AG08395 (cell line): ENCODE results near the gene PLCL1.

Experiments used
- DNase-seq: peaks from one replicate; pipeline ENCODE4 v3.0.0; 2012; ENCODE audit warnings: mixed read lengths, low spot score

Gene PLCL1

DNA sequence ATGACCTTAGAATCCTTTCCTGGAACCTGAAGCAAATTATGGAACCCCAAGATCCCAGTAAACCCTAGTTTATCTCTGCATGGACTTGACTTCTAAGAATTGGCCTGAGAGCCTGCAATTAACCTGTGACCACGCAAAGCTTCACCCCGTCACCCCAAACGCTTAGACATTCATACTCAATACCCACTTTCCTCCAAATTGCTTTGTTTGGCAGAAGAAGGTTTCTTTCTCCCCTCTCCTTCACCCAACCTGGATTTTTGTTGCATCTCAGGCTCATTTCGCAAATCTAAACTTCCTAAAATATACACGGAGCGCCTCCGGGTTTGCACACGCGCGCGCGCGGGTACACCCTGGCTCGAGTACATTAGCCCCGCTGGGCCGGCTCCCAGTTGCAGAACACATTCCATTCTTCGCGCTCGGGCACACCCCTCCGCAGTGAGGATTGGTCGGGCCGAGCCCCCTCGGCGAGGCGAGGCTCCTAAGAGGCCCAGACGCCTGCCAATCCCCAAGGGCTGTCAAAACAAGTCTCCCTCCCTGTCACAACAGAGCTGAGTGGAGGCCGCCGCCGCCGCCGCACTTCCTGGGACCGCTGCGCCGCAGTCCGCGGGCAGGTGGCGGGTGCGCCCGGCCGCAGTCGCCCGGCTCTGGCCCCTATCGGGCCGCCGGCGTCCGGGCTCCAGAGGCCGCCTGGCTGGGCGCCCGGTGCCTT lies at the start of gene PLCL1:
Gene PLCL1, plus strand, starts transcription at position 545 of the 709 bp plus-strand sequence.
- DNase-seq = peak; percentile 95

DNA sequence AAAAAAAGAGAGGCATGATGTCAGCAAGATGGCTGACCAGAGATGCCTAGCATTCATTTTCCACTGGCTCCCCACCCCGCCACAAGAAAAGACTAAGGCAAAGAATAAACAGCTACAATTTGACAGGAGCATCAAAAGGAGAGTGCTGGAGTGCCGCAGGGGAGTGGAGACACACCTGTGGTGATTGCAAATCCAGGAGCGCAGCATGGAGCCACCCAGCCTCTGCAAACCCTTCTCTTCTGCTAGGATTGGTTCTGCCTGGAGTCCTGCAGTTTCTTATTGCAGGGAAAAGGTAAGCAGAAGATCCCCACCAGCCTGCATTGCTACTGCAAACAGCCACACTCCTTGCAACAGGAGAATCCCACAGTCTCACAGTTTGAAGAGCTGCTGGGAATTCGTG lies 45.4 kb upstream of the PLCL1 start:
- DNase-seq = no peak

DNA sequence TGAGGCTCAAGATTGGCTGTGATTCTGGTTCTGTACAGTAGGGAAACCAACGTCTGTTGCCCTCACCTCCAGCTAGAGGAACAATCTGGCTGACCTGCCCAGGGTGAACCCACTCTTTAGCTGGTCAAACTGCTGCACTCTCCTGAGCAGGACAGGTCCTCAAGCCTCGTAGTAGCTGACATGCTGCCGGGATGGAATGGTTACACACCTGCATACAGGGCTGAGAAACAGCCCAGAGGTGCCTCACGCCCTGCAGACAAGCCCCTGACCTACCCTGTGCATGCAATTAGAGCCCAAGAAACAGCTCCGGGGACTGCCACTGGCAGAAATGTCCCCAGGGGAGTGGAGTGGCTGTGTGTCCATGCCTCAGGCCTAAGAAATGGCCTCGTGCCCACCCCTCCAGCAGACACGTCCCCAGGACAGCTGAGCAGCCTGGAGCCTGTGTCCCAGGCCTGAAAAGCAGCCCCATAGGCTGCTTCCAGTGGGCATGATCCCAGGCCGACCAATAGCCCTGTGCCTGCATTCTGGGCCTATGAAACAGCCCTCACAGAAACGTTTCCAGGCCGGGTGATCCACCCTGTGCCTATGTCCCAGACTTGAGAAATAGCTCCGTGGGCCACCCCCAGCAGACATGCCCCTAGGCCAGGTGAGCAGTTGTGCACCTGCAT lies 44.6 kb upstream of the PLCL1 start:
- no peak for DNase-seq

DNA sequence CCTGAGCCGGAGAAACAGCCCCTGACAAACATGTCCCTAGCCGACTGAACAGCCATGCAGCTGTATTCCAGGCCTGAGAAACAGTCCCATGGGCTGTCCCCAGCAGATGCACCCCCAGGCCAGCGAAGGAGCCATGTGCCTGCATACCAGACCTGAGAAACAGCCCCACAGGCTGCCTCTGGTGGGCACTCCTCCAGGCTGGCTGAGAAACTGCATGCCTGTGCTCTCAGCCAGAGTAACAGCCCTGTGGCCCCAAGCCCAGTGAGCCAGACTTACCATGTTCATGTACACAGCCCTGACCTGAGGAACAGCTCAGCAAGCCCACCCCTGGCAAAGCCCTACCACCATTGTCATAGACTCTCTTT lies 44.1 kb upstream of the PLCL1 start:
- DNase-seq = no peak

DNA sequence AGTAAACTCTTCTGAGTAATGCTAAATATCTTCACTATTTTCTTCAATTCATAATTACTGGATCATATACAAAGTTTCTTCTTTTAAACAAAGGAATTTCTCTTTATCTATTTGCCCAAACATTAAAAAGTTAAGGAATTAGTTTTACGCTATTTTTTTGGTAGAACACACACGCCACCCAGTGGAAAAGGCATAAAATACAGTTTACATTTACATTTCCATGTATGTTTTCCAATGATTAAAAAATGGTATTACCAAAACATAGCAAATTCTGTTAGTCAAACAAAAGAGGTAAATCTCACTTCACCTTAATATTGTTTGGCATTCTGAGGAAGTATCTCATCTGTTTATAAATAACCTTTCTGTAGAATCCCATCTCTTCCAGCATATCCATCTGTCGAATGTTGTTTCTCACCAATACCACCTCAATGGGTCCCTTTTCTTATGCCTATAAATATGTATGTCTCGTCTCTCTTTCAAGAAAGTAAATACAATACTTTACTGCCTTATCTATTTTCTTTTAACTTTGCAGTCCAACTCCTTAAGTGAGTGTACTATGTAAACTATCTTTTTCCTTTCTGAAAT lies 26.5 kb upstream of the PLCL1 start:
- DNase-seq = peak; percentile 54

DNA sequence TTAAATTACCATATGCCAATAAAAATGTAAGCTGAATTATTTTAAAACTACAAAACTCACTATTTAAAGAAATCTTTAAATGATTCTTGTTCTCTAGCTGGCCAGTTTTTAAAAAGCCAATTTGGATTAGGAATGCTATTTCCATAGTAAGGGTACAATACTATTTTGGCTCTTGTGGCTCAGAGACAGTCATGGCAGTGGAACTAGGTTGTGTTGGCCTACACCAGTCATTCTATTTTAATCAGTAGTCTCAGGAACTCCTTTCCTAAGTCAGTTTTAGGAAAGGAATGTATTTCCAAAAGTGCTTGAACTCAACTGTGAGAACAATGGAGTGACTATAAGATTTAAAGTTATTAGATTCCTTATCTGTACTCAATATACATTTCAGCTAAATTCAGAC lies 25.1 kb upstream of the PLCL1 start:
- DNase-seq = no peak

DNA sequence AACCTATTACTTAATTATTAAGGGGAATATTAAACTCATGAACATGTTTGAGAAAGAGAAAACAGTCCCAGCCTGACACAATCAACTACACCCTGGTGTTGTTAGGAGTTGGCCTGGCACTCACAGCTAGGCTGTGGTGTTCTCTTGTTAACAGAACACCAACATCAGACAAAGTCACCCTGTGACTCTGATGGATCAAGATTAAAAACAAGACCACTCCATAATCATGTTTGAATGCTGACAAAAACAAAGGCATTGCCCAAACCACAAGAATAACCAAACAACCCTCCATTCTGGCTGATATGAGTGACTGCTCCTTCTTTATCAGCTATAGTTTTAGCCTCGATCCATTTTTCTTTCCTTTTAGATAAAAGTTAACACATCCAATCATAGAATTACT lies 22.3 kb upstream of the PLCL1 start:
- DNase-seq = no peak

DNA sequence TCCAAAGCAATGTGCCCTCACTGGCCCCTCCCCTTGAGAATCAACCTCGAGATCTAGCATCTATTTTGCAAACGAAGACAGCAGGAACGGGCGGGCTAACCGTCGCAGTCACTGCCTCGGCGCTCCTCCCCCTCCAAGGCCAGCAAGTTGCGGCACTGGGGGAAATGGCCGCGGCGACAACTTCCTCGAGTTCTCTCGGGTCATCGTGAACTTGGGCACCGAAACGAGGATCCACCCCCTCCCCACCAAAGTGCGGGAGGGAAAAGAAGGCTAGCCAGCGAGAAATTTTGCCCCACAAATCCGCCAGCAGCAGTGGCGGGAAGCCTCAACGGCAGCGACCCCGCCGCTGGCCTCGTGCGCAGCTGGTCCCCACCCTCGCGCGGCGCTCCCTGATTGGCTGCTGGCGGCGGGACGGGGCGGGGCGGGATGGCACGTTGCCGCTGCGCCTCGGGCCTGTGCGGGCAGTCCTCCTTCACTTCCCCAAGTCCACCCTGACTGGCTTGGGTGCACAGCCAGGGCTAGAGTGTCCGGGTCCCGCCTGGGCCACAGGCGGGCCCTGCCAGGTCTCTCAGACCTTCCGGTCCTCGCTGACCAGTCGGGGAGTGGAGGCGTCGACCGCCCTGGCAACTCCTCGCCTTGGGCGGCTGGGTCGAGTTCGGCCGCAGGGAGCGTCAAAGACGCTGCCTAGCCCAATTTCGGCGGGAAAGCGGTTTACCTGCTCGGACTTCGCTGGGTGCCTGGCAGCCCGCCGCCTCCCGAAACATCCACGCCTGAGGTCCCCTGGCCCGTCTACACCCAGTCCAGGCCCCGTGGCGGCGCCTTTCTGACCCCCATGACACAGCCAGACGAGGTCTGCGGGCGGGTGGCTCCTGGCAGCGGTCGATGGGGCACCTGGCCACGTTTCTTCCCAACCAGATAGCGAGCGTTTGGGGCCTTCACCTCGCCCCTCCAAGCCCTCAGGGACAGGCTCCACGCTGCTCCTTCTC lies 19.1 kb upstream of the PLCL1 start, which contains the start of gene BOLL:
Gene BOLL, minus strand, starts transcription at position 364 of the 986 bp plus-strand sequence. CDS start 3,469 bp downstream, outside the sequence.
- no peak for DNase-seq

DNA sequence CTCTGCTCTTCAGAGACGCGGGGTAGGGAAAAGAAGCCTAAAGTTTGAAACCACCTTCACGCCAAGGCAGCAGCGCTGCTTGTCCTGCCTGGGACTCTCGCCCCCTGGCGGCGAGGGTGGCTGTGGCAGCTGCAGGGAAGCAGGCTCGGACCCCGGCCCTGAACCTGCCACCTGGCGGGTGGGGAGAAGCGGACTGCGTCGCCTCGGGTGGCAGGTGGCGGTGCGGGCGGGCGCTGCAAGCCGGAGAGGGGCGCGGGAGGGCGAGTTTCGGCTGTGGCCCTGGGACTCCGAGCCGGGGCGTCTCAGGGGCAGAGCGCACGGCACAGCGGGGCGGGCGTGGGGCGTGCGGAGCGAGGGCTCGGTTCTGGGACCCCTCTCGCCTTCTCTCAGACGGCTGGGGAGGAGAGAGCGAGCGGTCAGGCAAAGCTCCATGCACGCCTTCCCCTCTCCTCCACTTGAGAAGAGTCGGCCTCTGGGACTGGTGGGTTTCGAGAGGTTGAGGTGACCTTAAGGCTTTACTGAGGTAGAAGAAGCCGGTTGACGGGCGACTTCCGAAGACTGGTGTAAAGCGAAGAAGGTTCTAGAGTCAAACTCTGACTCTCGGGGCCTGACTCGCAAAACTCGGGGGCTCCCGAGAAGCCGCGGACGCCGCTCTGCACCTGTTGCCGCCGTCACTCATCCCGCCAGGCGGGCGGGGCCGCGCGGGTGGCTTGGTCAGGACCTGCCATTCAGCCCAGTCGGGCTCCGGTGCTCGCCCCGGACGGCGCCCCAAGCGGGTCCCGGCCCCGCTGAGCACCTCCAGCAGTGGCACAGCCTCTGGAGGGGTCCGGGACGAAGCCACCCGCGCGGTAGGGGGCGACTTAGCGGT lies 18.1 kb upstream of the PLCL1 start:
- DNase-seq = no peak

DNA sequence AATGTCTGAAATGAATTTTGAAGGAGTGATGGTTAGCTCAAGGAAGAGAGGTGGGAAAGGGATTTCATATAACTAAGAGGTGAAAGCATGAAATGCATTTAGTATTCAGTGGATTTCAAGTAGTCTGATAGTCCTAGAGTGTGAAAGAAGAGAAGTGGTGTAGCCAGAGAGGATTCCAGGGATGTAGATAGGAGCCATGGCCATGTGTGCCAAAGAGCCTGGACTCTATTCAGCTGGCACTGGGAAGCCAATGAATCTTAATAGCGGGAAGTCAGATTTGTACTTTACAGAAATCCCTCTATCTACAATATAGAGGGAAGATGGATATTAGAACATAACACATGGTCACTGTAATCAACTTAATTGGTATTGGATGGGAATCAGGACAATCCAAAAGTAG lies 10.9 kb upstream of the PLCL1 start:
- no peak for DNase-seq

DNA sequence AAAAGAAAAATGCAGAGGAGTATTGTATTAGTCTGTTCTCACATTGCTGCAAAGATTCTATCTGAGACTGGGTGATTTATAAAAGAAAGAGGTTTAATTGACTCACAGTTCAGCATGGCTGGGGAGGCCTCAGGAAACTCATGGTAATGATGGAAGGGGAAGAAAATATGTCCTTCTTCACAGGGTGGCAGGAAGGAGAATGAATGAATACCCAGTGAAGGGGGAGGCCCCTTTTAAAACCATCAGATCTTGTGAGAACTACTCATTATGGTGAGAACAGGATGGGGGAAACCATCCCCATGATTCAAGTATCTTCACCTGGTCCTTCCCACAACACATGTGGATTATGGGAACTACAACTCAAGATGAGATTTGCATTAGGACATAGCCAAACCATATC lies 9.1 kb upstream of the PLCL1 start:
- no peak for DNase-seq

DNA sequence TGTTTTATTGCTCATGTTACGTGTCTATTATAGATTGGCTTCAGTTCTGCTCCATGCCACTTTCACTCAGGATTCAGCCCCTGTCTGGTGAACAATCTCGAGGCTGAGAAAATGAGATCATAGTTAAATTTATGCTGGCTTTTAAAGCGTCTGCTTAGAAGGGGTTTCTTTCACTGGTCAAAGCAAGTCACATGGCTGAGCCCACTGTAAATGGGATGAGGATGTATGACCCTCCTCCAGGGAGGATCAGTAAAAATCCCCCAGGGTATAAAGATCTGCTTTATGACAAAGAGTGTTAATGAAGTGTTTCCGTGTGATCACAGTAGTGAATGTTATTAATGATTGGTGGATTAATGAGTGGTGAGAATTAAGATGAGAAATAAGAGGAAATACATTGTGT lies 6.2 kb upstream of the PLCL1 start:
- DNase-seq = no peak

DNA sequence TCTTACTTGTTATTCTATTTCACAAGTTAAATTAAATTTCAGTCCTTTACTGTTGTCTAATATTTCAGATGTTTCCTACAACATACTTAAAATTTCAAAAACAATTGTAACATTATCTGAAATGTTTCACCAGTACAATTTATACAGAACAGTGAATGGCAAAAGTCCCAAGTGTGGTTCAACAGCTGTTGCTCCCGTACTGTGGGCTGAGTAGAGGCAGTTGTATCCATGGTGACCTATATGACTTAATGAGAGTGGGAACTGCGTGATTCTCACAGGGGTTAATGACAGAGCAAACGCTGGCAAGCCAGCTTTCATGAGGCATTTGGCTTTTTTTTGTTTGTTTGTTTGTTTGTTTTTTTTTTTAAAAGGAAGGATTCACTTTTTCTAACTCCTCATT lies 5.3 kb upstream of the PLCL1 start:
- DNase-seq = no peak

DNA sequence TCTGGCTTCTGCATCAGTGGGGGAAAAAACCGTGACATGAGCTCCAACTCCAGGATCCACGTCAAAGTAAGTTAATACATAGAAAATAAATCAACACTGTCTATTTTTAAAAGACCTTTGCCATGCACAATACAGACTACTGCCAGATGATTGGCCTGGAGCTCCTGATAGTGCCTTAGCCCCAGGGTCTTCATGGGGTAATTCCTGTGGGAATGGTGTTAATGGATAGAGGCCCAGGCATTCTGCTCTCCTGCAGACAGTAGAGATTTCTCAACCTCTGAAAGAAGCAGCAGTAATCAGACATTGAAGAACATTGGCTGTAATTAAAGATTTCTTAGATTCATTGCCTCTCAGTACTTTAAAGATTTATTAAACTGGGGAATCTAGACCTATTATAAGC lies 4.3 kb upstream of the PLCL1 start:
- DNase-seq = no peak

DNA sequence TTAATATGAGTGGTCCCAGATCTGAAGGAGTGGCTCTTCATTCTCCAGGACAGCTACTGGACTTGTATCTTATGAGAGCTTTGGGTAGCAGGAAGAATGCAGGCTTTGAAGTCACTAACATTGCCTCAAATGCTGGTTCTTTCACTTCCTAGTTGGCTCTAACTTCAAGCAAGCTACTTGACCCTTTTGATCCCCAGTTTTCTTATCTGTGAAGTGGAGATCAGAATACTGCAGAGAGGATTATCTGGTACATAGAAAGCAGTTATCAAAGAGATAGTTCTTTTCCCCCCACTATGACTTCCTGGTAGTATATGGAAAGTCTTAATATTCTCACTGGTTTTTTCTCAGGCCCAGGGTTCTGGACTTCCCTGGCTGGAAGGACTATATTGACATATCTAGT lies 3.4 kb upstream of the PLCL1 start:
- DNase-seq = no peak

DNA sequence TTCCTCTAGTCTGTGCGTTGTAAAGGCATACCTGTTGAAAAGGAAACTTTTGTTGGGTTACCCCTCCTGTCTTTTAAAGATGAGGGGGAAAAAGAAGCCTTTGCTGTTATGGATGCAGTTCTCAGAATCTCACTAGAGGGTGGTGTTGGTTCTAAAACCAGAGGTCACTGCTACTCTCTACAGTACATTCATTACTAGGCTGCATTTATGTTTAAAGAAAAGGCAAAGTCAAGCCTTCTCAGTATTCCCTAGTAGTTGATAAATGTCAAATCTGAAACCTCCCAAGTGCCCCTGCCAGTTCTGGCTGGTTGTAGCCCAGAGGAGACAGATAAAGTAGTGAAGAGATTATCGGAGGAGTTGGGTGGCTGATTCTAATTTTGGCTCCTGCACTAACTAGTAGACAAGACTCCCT lies 1.4 kb upstream of the PLCL1 start:
- DNase-seq = peak; percentile 71

DNA sequence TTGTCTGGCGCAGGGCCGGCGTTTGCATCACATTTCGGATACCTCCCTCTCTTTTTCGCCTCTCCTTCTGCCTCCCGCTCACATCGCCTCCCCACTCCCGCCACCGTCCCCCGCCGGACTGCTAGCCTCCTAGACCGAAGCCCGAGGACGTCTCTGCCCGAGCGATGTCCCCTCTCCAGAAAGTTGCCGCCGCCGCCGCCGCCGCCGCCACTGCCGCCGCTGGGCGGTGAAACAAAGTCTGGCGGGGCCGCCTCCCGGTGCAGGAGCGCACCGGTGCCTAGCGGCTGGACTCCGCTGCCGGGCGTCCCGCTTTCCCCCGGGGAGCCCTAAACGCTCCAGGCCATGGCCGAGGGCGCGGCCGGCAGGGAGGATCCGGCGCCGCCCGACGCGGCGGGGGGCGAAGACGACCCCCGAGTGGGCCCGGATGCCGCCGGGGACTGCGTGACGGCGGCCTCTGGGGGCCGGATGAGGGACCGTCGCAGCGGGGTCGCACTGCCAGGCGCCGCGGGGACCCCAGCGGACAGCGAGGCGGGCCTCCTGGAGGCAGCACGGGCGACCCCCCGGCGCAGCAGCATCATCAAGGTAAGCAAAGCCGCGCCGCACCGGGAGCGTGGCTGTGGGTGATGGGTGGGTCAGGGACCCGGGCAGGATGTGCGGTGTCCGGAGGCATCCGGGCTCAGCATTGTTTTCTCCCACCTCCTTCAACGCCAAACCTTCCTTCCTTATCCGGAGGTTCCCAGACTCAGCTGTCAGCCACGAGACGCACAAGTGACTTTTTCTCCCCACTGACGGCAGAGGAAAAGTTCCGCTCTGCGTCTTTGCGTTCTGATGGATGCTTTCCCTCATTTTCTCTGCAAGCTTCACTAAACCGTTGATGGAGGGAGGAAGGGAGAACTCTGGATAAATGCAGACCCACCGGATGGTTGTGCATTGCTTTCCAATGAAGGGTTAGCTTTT lies 643 bp downstream of the PLCL1 start:
- DNase-seq = peak; percentile 19

DNA sequence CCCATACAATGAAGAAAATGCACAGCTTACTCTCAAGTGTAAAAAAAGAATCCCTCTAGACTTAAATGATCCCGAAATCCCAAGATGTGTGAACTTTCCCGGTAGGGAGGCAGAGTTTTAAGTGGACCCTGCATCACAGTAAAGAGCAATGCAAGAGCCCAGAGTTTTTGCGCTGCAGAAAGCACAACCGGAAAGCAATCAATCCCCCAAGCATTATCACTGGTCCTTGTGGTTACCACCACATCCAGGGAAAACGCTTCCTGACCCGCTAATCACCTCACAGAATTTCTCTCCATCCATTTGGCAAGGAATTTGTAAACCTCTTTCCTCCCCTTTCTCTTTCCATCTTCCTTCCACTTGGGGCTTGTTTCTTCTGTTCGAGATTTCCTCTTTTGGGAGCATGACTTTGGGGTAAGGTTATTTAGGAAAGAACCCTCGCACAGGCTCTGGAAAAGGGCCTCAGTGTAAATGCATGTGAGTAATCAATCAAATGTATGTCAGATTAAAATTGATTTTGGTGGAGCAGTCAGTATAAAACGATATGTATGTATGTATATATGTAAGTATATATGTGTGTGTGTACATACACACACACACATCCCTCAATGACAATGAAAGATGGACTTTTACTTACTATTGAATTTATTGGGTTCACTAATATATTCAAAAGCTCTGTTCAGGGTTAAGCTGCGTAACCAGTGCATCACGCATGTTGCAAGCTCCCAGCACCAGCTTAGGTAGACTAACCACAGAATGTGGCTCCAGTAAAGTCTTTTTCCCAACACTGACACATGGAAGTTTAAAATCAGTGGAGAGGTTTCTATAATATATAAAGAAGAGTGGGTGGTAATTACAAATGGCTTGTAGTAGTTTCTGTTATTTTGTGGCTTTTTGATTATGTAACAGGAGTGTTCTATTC lies 1.6 kb downstream of the PLCL1 start:
- no peak for DNase-seq

DNA sequence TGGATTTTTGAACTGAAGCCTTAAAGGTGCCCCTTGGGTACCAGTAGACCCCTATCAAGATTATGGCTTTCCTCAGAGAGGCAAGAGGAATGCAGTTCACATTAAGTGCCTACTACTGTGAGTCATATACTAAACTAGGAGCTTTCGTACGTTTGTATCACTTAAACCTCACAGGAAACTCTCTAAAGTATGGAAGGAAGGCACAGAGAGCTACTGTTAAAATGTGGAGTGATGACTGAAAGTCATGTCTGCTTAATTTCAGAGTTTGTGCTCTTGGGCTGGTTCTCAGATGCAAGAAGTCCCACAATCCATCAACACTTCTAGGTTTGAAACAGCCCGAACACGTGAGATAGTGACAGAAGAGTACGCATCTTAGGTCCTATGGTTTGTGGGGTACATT lies 4.7 kb downstream of the PLCL1 start:
- no peak for DNase-seq
